Osteocyte (in vitro differentiated cells): ENCODE data around the gene ECE1. TPM values are rescaled to one million over a fixed set of nuclear protein-coding genes. Genes with fewer than 3 reads are reported as not detected.
"Not testable (repeated sequence)": the region's sequence is repeated elsewhere in the genome, so short reads cannot be mapped to it uniquely, and the experiment has no call there.

Experiments used
- DNase-seq: peaks from one replicate; pipeline ENCODE4 v3.0.0; 2021; ENCODE audit warnings: mixed read lengths; ENCODE audit not compliant: unreplicated experiment; ENCODE audit errors: extremely low spot score
- H3K27ac Mint-ChIP-seq: one replicate; pipeline ENCODE4 v1.8.0; 2021; ENCODE audit warnings: mild to moderate bottlenecking, mixed read lengths; ENCODE audit not compliant: unreplicated experiment
- H3K27me3 Mint-ChIP-seq: one replicate; pipeline ENCODE4 v1.8.0; 2021; ENCODE audit warnings: mixed read lengths; ENCODE audit not compliant: unreplicated experiment
- H3K36me3 Mint-ChIP-seq: one replicate; pipeline ENCODE4 v1.8.0; 2021; ENCODE audit warnings: mixed read lengths; ENCODE audit not compliant: unreplicated experiment
- H3K4me1 Mint-ChIP-seq: one replicate; pipeline ENCODE4 v1.8.0; 2021; ENCODE audit warnings: mixed read lengths; ENCODE audit not compliant: unreplicated experiment
- H3K4me3 Mint-ChIP-seq: one replicate; pipeline ENCODE4 v1.8.0; 2021; ENCODE audit warnings: mild to moderate bottlenecking, moderate library complexity, mixed read lengths; ENCODE audit not compliant: unreplicated experiment
- H3K9me3 Mint-ChIP-seq: one replicate; pipeline ENCODE4 v1.8.0; 2021; ENCODE audit warnings: mixed read lengths; ENCODE audit not compliant: unreplicated experiment
- total RNA-seq: library from RNA; stranded (reverse); gene quantifications from 2 replicates; pipeline ENCODE4 v1.2.1, GENCODE V29; 2021
- TF ChIP-seq, protein P1 (sequence below): fragments of 200-600 bp; sonication (generic); IDR thresholded peaks from 2 replicates; pipeline ENCODE4 v1.5.0; 2021; ENCODE audit warnings: antibody characterized with exemption, mild to moderate bottlenecking, moderate library complexity

ECE1 gene
- total RNA-seq, 1 donor from 2014 or later, result 217 TPM

DNA sequence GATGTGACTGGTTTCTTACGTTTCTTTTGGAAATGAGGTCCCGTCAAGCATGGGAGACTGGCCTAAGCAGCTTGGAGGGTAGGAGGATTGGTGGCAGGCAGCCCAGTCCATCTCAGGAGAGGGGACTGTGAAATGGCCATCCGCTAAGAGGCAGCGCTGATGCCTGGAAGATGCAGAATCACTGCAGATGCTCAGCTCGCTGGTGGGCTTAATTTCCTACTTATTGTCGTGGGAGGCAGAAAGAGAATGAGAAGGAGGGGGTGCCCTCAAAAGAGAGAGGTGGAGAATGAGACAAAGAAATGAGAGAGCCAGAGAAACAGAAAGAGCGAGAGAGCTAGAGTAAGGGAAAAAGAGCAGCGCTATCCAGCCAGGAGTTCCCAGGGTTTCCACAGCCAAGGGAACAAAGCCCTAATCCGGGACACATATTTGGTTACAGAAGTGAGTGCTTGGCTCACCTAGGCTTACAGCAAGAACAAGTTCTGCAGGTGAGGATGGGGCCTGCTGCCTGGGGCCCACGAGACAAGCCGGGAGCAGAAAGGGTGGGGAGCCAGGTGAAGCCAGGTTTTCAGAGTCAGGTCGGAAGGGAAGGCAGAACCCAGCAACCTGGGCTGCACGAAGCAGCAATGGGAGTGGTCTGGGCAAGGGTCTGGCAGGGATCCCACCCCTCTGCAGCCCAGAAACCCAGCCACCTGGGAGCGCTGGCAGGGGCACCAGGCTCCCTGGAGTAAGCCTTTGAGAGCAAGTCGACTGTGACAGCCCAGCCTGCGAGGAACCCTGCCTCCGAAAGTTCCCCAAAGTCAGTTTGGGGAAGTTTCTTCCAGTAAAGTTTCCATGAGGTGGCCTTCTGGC, 5.8 kb downstream of the ECE1 start:
- Mint-ChIP-seq H3K27ac (peak overlapping the region; percentile 3), H3K4me3 (no peak overlapping the region), H3K4me1 (peaks cover 42% of the 10 kb centered on the region), H3K27me3 (no peaks in the 10 kb centered on the region), H3K36me3 (peaks cover 14% of the 10 kb centered on the region), H3K9me3 (no peaks in the 10 kb centered on the region)
- DNase-seq, result no peak
- TF ChIP-seq, protein P1, sequence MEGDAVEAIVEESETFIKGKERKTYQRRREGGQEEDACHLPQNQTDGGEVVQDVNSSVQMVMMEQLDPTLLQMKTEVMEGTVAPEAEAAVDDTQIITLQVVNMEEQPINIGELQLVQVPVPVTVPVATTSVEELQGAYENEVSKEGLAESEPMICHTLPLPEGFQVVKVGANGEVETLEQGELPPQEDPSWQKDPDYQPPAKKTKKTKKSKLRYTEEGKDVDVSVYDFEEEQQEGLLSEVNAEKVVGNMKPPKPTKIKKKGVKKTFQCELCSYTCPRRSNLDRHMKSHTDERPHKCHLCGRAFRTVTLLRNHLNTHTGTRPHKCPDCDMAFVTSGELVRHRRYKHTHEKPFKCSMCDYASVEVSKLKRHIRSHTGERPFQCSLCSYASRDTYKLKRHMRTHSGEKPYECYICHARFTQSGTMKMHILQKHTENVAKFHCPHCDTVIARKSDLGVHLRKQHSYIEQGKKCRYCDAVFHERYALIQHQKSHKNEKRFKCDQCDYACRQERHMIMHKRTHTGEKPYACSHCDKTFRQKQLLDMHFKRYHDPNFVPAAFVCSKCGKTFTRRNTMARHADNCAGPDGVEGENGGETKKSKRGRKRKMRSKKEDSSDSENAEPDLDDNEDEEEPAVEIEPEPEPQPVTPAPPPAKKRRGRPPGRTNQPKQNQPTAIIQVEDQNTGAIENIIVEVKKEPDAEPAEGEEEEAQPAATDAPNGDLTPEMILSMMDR, result no peak

DNA sequence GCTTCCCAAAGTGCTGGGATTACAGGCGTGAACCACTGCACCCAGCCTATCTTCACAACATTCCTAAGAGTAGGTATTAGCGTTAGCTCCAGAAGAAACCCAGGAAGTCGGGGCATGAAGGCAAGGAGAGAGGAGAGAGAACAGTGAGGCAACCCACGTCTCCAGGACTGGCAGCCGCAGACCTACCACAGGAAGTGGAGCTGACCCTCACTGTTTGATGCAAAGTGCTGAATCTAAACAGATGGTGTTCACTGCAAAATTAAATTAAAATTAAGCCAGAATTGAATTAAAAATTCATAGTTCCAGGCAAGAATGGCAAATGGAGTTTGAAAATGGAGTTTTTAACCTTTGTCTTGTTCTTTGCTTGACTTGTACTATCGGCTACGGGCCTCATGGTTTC, 6.7 kb downstream of the ECE1 start:
- H3K9me3 Mint-ChIP-seq, result no peaks in the 10 kb centered on the region
- TF ChIP-seq, protein P1, result no peak
- H3K27ac Mint-ChIP-seq, result no peak overlapping the region
- no peak for DNase-seq
- no peaks in the 10 kb centered on the region for H3K27me3 Mint-ChIP-seq
- H3K4me3 Mint-ChIP-seq, result no peak overlapping the region
- peaks cover 15% of the 10 kb centered on the region for H3K36me3 Mint-ChIP-seq
- peaks cover 42% of the 10 kb centered on the region for H3K4me1 Mint-ChIP-seq

- H3K36me3 Mint-ChIP-seq, result peaks cover 18% of the 10 kb centered on the region
- H3K4me3 Mint-ChIP-seq, H3K27ac Mint-ChIP-seq, H3K9me3 Mint-ChIP-seq, H3K27me3 Mint-ChIP-seq, DNase-seq: not testable (repeated sequence)
- H3K4me1 Mint-ChIP-seq, result peaks cover 48% of the 10 kb centered on the region
Observed at GRCh38 chr1:21282020-21282419, 8.2 kb downstream of the ECE1 start.

DNA sequence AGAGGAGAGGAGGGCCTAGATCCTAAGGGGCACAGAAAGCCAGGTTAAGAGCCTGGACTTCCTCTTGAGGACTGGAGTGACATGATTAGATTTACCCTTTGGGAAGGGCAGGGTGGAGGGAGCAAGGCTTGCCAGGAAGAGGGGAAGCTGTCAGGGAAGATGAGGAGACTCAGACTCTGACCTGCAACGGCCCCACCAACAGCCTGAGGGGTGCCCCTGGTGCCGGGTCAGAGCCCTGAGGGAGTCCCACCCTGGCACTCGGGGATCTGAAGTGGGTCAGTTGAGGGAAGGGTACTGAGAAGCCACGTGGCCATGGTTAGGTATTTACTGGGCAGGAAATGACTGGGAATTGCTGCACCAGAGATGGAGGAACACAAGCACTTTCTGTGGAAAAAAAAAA, 9.8 kb downstream of the ECE1 start:
- Mint-ChIP-seq H3K36me3 (peaks cover 15% of the 10 kb centered on the region), H3K27me3 (no peaks in the 10 kb centered on the region), H3K4me1 (peaks cover 57% of the 10 kb centered on the region), H3K27ac (peak overlapping the region; percentile 96), H3K4me3 (no peak overlapping the region), H3K9me3 (no peaks in the 10 kb centered on the region)
- no peak for DNase-seq
- TF ChIP-seq, protein P1, result no peak

DNA sequence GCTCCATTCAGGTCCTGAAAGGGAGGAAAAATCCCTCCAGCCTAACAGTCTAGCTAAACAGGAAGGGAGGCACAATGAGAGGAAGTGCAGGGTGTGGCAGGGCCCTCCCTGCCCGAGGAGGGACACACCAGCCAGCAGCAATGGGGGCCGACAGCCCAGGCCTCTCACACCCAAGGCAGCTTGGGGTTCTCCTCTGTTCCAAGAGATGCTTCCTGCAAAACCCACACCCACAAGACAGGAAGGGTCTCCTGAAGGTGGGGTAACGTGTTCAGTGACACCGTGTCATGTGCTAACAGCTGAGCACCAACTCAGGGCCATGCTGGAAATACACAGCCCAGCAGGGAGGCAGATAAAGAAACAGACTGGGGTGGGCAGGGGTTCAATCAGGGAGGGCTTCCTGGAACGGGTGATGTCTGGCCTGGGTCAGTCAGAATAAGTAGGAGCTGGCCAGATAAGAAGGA, 10.2 kb downstream of the ECE1 start:
- Mint-ChIP-seq H3K9me3 (no peaks in the 10 kb centered on the region), H3K4me1 (peaks cover 58% of the 10 kb centered on the region), H3K4me3 (no peak overlapping the region), H3K36me3 (peaks cover 15% of the 10 kb centered on the region), H3K27ac (peak overlapping the region; percentile 96), H3K27me3 (no peaks in the 10 kb centered on the region)
- TF ChIP-seq, protein P1, result no peak
- DNase-seq, result no peak
